H1 (cell line): ENCODE data around the gene RAB44. TPM values are rescaled to one million over a fixed set of nuclear protein-coding genes. Genes with fewer than 3 reads are reported as not detected.
A peak's percentile ranks its signal among the peaks of the same experiment; 100 is the strongest.

Source experiments
- CTCF ChIA-PET: fragments of 300-600 bp; sonication (Branson Sonifier 250); formaldehyde crosslinking; loops from one replicate; lab custom pipeline; 2021; ENCODE audit not compliant: partially characterized antibody; lab: Charles Lee
- POLR2A ChIA-PET: fragments of 300-600 bp; sonication (Branson Sonifier 250); formaldehyde crosslinking; loops from one replicate; lab custom pipeline; 2021; ENCODE audit warnings: inconsistent platforms; ENCODE audit not compliant: partially characterized antibody; lab: Charles Lee
- DNase-seq, 2 experiments: peaks; one replicate each; pipeline versions ENCODE4 v3.0.0 to v3.0.0-alpha.2; 2010 to 2022; ENCODE audit warnings: low spot score in 2 of 2, low read depth in 1 of 2, mixed read lengths in 1 of 2
- FAIRE-seq: peaks from 2 replicates; lab custom pipeline; 2011; peaks lifted over from hg19 to GRCh38; lab: Jason Lieb, UNC
- H2AFZ ChIP-seq: 2 replicates; pipeline ENCODE4 v1.8.1; 2012; ENCODE audit warnings: low read length, inconsistent platforms
- H2AK5ac ChIP-seq: 2 replicates; pipeline ENCODE4 v1.6.1; 2013; ENCODE audit warnings: low read depth, low read length
- H2BK120ac ChIP-seq: replicated peaks from 2 replicates; pipeline ENCODE3; 2013; ENCODE audit warnings: low read depth, low read length, inconsistent platforms
- H2BK12ac ChIP-seq: 2 replicates; pipeline ENCODE4 v1.6.1; 2013; ENCODE audit warnings: low read depth, low read length
- H2BK15ac ChIP-seq: 2 replicates; pipeline ENCODE4 v1.6.1; 2013; ENCODE audit warnings: low read length
- H2BK20ac ChIP-seq: 2 replicates; pipeline ENCODE4 v1.6.1; 2013; ENCODE audit warnings: low read length
- H2BK5ac ChIP-seq: 2 replicates; pipeline ENCODE4 v1.6.1; 2013; ENCODE audit warnings: low read depth, low read length
- H3K14ac ChIP-seq: 2 replicates; pipeline ENCODE4 v1.6.1; 2013; ENCODE audit warnings: inconsistent platforms; ENCODE audit not compliant: insufficient read length
- H3K18ac ChIP-seq: 2 replicates; pipeline ENCODE4 v1.6.1; 2013; ENCODE audit warnings: low read length; ENCODE audit errors: extremely low read depth
- H3K23ac ChIP-seq: 2 replicates; pipeline ENCODE4 v1.6.1; 2013; ENCODE audit warnings: inconsistent platforms; ENCODE audit not compliant: insufficient read length
- H3K23me2 ChIP-seq: 2 replicates; pipeline ENCODE4 v1.6.1; 2013; ENCODE audit warnings: low read depth, low read length
- H3K27ac ChIP-seq: 2 replicates; pipeline ENCODE4 v1.6.1; 2011; ENCODE audit warnings: low read depth, low read length, inconsistent platforms
- H3K27me3 ChIP-seq, 4 experiments: replicated peaks in 1 of 4; 1 replicate in 1 of 4; 2 replicates in 3 of 4; pipeline versions ENCODE4 v1.6.1 to v1.8.1; 2011 to 2013; ENCODE audit warnings: low read length in 3 of 4, mild to moderate bottlenecking in 3 of 4, inconsistent platforms in 2 of 4, mixed read lengths in 2 of 4, moderate library complexity in 1 of 4; ENCODE audit not compliant: control insufficient read depth in 3 of 4, insufficient read depth in 3 of 4; ENCODE audit errors: extremely low read depth in 1 of 4
- H3K36me3 ChIP-seq, 4 experiments: 2 replicates each; pipeline versions ENCODE4 v1.6.1 to v1.8.1; 2011 to 2013; ENCODE audit warnings: mild to moderate bottlenecking in 4 of 4, low read length in 3 of 4, moderate library complexity in 2 of 4, control low read depth in 1 of 4, inconsistent platforms in 1 of 4; ENCODE audit not compliant: insufficient read depth in 4 of 4, control insufficient read depth in 2 of 4
- H3K4ac ChIP-seq: replicated peaks from 2 replicates; pipeline ENCODE3; 2013; ENCODE audit warnings: low read length, low read depth, mixed read lengths, inconsistent platforms; ENCODE audit not compliant: insufficient read length
- H3K4me1 ChIP-seq, 4 experiments: replicated peaks in 1 of 4; 1 replicate in 1 of 4; 2 replicates in 3 of 4; pipeline versions ENCODE4 v1.6.1 to v1.8.1; 2011 to 2013; ENCODE audit warnings: low read length in 3 of 4, inconsistent platforms in 2 of 4, mixed read lengths in 1 of 4; ENCODE audit not compliant: insufficient read depth in 4 of 4, control insufficient read depth in 3 of 4
- H3K4me2 ChIP-seq, 2 experiments: 2 replicates each; pipeline versions ENCODE4 v1.6.1 to v1.8.1; 2011 to 2013; ENCODE audit warnings: low read depth in 2 of 2, low read length in 2 of 2, control low read depth in 1 of 2, inconsistent platforms in 1 of 2, mild to moderate bottlenecking in 1 of 2; ENCODE audit not compliant: insufficient read depth in 1 of 2
- H3K4me3 ChIP-seq, 4 experiments: fragments of 200-600, 300-600 bp in 1 of 4; sonication (generic), shearing (Covaris generic), sonication (Bioruptor Twin) in 1 of 4; 2 replicates each; pipeline versions ENCODE4 v1.5.1 to v1.8.1; 2011 to 2016; ENCODE audit warnings: low read length in 4 of 4, low read depth in 3 of 4, control low read depth in 2 of 4, inconsistent platforms in 2 of 4, mild to moderate bottlenecking in 2 of 4, mixed read lengths in 1 of 4, moderate library complexity in 1 of 4; ENCODE audit not compliant: insufficient read depth in 2 of 4; ENCODE audit errors: extremely low read depth in 1 of 4
- H3K56ac ChIP-seq: replicated peaks from 2 replicates; pipeline ENCODE3; 2013; ENCODE audit warnings: low read depth, mild to moderate bottlenecking, mixed read lengths, low read length, inconsistent platforms; ENCODE audit not compliant: insufficient read length
- H3K79me1 ChIP-seq: 2 replicates; pipeline ENCODE4 v1.6.1; 2013; ENCODE audit warnings: low read depth, low read length, control low read depth
- H3K79me2 ChIP-seq, 2 experiments: 2 replicates each; pipeline versions ENCODE4 v1.6.1 to v1.8.1; 2012 to 2013; ENCODE audit warnings: low read length in 2 of 2, mild to moderate bottlenecking in 2 of 2, inconsistent platforms in 1 of 2; ENCODE audit not compliant: insufficient read depth in 2 of 2, control insufficient read depth in 1 of 2
- H3K9ac ChIP-seq, 4 experiments: replicated peaks in 1 of 4; 1 replicate in 1 of 4; 2 replicates in 3 of 4; pipeline versions ENCODE4 v1.6.1 to v1.8.1; 2011 to 2013; ENCODE audit warnings: low read depth in 3 of 4, low read length in 3 of 4, control low read depth in 2 of 4, mild to moderate bottlenecking in 2 of 4, moderate library complexity in 2 of 4, inconsistent platforms in 1 of 4; ENCODE audit errors: extremely low read depth in 1 of 4
- H3K9me3 ChIP-seq, 2 experiments: 2 replicates each; pipeline versions ENCODE4 v1.6.1 to v1.8.1; 2012 to 2013; ENCODE audit warnings: mild to moderate bottlenecking in 2 of 2, moderate library complexity in 2 of 2, control low read depth in 1 of 2, inconsistent platforms in 1 of 2, low read depth in 1 of 2, low read length in 1 of 2, mixed read lengths in 1 of 2; ENCODE audit not compliant: insufficient read depth in 2 of 2
- H4K20me1 ChIP-seq, 2 experiments: replicated peaks in 1 of 2; 2 replicates each; pipeline versions ENCODE3 to v1.8.1; 2011 to 2013; ENCODE audit warnings: inconsistent platforms in 2 of 2, low read length in 2 of 2, mild to moderate bottlenecking in 1 of 2; ENCODE audit not compliant: insufficient read depth in 2 of 2, control insufficient read depth in 1 of 2
- H4K5ac ChIP-seq: 2 replicates; pipeline ENCODE4 v1.6.1; 2013; ENCODE audit warnings: low read length, low read depth, mixed read lengths, inconsistent platforms; ENCODE audit not compliant: insufficient read length
- H4K8ac ChIP-seq: 2 replicates; pipeline ENCODE4 v1.8.0; 2013; ENCODE audit warnings: mild to moderate bottlenecking, moderate library complexity, low read length, inconsistent platforms; ENCODE audit not compliant: insufficient read depth; ENCODE audit errors: extremely low read depth
- H4K91ac ChIP-seq: replicated peaks from 2 replicates; pipeline ENCODE3; 2013; ENCODE audit warnings: low read length, mixed read lengths, inconsistent platforms; ENCODE audit not compliant: insufficient read length
- ASH2L ChIP-seq: fragments of 200-600, 300-600 bp; sonication (generic); IDR thresholded peaks from one replicate; pipeline ENCODE4 v1.7.1; 2017; ENCODE audit warnings: low read length
- BACH1 ChIP-seq: IDR thresholded peaks from 2 replicates; pipeline ENCODE4 v1.6.1; 2012; ENCODE audit warnings: low read length, improper control_type of control experiment
- BCL11A ChIP-seq, 2 experiments: IDR thresholded peaks; one replicate each; pipeline ENCODE4 v1.6.1; 2011; ENCODE audit warnings: low read depth in 2 of 2, low read length in 2 of 2, mild to moderate bottlenecking in 2 of 2
- CBX8 ChIP-seq: fragments of 300-800, 300-1000 bp; sonication (generic); IDR thresholded peaks from 2 replicates; pipeline ENCODE4 v1.7.1; 2016; ENCODE audit warnings: low read depth, low read length, borderline replicate concordance
- CTCF ChIP-seq, 3 experiments: IDR thresholded peaks; 1 replicate in 2 of 3; 2 replicates in 1 of 3; pipeline versions ENCODE4 v1.5.1 to v1.6.1; 2011; ENCODE audit warnings: low read length in 3 of 3, mild to moderate bottlenecking in 3 of 3, inconsistent platforms in 2 of 3, low read depth in 1 of 3, moderate library complexity in 1 of 3; ENCODE audit not compliant: insufficient read depth in 1 of 3; ENCODE audit errors: control extremely low read depth in 1 of 3
- RAD21 ChIP-seq, 2 experiments: IDR thresholded peaks in 1 of 2; conservative IDR thresholded peaks in 1 of 2; 2 replicates each; pipeline ENCODE4 v1.6.1; 2011; ENCODE audit warnings: low read depth in 2 of 2, low read length in 2 of 2, improper control_type of control experiment in 1 of 2, inconsistent platforms in 1 of 2, mild to moderate bottlenecking in 1 of 2, moderate library complexity in 1 of 2
- SIX5 ChIP-seq: IDR thresholded peaks from 2 replicates; pipeline ENCODE4 v1.6.1; 2011; ENCODE audit warnings: mild to moderate bottlenecking, low read depth, low read length
- WGBS, 2 experiments: shearing (Covaris generic) in 1 of 2; methylation state at CpG; one replicate each; pipeline versions ENCODE4 v1.1.6 to v1.1.7; 2013 to 2015; ENCODE audit warnings: low lambda C conversion rate in 2 of 2, mixed read lengths in 2 of 2, inconsistent platforms in 1 of 2, low coverage in 1 of 2, missing lambda C conversion rate in 1 of 2; ENCODE audit not compliant: insufficient replicate concordance in 2 of 2, insufficient coverage in 1 of 2, insufficient read length in 1 of 2; ENCODE audit errors: extremely low coverage in 1 of 2, missing lambda C conversion rate in 1 of 2; 5-methylcytosine and 5-hydroxymethylcytosine counted together
- polyA plus RNA-seq, 7 experiments: library from polyadenylated mRNA; depleted of rRNA in 3 of 7; stranded (reverse) in 5 of 7; unstranded in 2 of 7; fragments of >200 nt in 5 of 7; fragments of 200-250 nt in 2 of 7; gene quantifications; 1 replicate in 5 of 7; 2 replicates in 1 of 7; 4 replicates in 1 of 7; pipeline versions ENCODE4 v1.2.1 to v1.2.3, GENCODE V29; 2011 to 2013; ENCODE audit warnings: missing spikeins in 2 of 7, mixed read lengths in 2 of 7
- total RNA-seq: library from RNA; stranded (reverse); fragmentation: NEBNext Ultra II Directional; extraction: Animal tissue kit (Norgen Biotek cat#: 25700); gene quantifications from 2 replicates; pipeline ENCODE4 v1.2.1, GENCODE V29; 2021

Gene RAB44
- total and polyA plus RNA-seq, 2 of the 8 experiments (the other 6 are each of a cell fraction or from before 2014, with no cell fraction given) = 0.02 TPM; not detected in 1

DNA sequence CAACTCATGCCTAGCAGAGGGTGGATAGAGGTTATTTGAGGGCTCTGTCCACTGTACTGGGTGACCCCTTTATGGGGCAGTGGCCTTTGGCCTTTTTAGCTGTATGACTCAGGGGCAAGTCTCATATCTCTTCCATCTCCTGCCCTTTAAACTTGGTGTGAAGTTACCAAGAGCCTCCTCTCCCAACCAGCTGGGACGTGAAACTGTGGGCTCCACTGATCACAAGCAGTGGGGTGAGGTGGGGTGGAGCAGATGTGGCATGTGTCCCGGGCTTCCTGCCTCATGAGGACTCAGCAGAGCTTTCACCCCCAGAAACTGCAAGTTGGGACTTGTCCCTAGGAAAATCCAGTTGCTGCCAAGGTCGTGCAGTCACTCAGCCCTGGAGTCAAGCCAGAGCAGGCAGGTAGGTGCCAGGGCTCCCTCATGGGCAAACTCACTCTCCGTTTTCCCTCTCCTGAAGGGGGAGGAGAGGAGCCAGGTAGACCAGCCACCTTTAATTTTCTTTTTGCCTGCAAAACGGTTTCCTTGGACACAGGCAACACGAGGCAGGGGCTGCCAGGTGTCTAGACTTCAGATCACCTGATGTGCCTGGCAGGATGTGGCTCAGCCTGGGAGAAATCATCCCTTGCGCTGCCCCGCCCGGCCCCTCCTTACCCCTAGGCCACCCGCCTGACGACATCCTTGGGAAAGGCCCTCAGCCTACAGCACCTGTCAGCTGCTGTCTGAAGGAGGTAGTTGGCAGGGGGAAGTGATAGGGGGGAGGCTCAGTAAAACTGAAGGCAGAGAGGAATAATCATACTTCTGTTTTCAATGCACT, 15.1 kb upstream of the RAB44 start:
- CTCF ChIA-PET = interaction anchor here (0.6 to 8.8 kb wide), 15 partner anchors 9 to 145 kb away, joined by 3 to 67 read pairs (median 4); no protein-coding TSS in a partner anchor
- FAIRE-seq (no peak), DNase-seq (no peak)
- H4K5ac ChIP-seq = peak overlapping the region; percentile 27
- peaks cover 0 to 22% (median 9%) of the 10 kb centered on the region in 4 experiments; a peak in 6 of 7 replicates for H3K4me1 ChIP-seq
- H3K14ac ChIP-seq = no peak overlapping the region
- no peak overlapping the region for H3K4ac ChIP-seq
- peaks cover 6 to 28% (median 20%) of the 10 kb centered on the region in 4 experiments for H3K27me3 ChIP-seq
- H2BK120ac ChIP-seq = peak overlapping the region; percentile 38
- H2BK20ac ChIP-seq = 0 out of 2 replicates have a peak overlapping the region, but pooled peaks have one; percentile 57
- peak overlapping the region; percentile 36 for H3K56ac ChIP-seq
- H3K36me3 ChIP-seq = peaks cover 4 to 30% (median 19%) of the 10 kb centered on the region in 4 experiments; a peak in 7 of 8 replicates
- H3K9me3 ChIP-seq = no peaks in the 10 kb centered on the region
- no peak overlapping the region for H3K23ac ChIP-seq
- peaks cover 0 to 30% of the 10 kb centered on the region in 2 experiments; a peak in 2 of 4 replicates for H3K79me2 ChIP-seq
- peaks cover 16% of the 10 kb centered on the region; the same call in 1 of the 2 replicates for H3K23me2 ChIP-seq
- no peak overlapping the region for H3K4me3 ChIP-seq
- POLR2A ChIA-PET = interaction anchor here (0.6 to 10.6 kb wide), 5 partner anchors 10 to 48 kb away, joined by 3 to 109 read pairs (median 4); no protein-coding TSS in a partner anchor
- no peak overlapping the region for H2BK15ac ChIP-seq
- no peak overlapping the region for H2BK12ac ChIP-seq
- peak overlapping the region; percentile 43; the same call in 1 of the 2 replicates for H4K8ac ChIP-seq
- 0 out of 2 replicates have a peak, but pooled peaks cover 3% of the 10 kb centered on the region for H3K79me1 ChIP-seq
- H3K27ac ChIP-seq = no peak overlapping the region
- peak overlapping the region; percentile 4; the same call in 1 of the 2 replicates for H2BK5ac ChIP-seq
- H3K4me2 ChIP-seq = no peak overlapping the region; a peak in 1 of 4 replicates
- no peak overlapping the region for H2AFZ ChIP-seq
- H3K9ac ChIP-seq = no peak overlapping the region
- H3K18ac ChIP-seq = no peak overlapping the region
- no peak overlapping the region for H2AK5ac ChIP-seq
- peaks cover 4 to 32% of the 10 kb centered on the region in 2 experiments for H4K20me1 ChIP-seq
- 75% methylated on average over 7 of the region's 11 CpGs; no CpG with 5 or more reads in 1 of the 2 experiments for WGBS, 2 experiments
- peak overlapping the region; percentile 11 for H4K91ac ChIP-seq
- TF ChIP-seq CBX8 (no peak), BCL11A (IDR thresholded peaks at IDR 0.05; ENCODE audit: low read depth in 2 of 2, low read length in 2 of 2) (no peak), BACH1 (no peak), CTCF (IDR thresholded peaks at IDR 0.05; ENCODE audit: control extremely low read depth in 1 of 3, insufficient read depth in 1 of 3, low read depth in 1 of 3, low read length in 3 of 3) (no peak), RAD21 (IDR thresholded peaks at IDR 0.05 in 1 of 2, conservative IDR thresholded peaks at IDR 0.05 in 1 of 2; ENCODE audit: low read depth in 2 of 2, low read length in 2 of 2) (no peak), SIX5 (no peak), ASH2L (no peak)
